Urothelium cell line (cell line): ENCODE data around the gene CASP8AP2.
A peak's percentile ranks its signal among the peaks of the same experiment; 100 is the strongest.
"Not testable (repeated sequence)": the region's sequence is repeated elsewhere in the genome, so short reads cannot be mapped to it uniquely, and the experiment has no call there.

Source experiments
- DNase-seq: peaks from one replicate; pipeline ENCODE4 v3.0.0; 2011; ENCODE audit warnings: low spot score, mixed read lengths
- FAIRE-seq: peaks from 2 replicates; lab custom pipeline; 2011; peaks lifted over from hg19 to GRCh38; lab: Jason Lieb, UNC

CASP8AP2 gene

DNA sequence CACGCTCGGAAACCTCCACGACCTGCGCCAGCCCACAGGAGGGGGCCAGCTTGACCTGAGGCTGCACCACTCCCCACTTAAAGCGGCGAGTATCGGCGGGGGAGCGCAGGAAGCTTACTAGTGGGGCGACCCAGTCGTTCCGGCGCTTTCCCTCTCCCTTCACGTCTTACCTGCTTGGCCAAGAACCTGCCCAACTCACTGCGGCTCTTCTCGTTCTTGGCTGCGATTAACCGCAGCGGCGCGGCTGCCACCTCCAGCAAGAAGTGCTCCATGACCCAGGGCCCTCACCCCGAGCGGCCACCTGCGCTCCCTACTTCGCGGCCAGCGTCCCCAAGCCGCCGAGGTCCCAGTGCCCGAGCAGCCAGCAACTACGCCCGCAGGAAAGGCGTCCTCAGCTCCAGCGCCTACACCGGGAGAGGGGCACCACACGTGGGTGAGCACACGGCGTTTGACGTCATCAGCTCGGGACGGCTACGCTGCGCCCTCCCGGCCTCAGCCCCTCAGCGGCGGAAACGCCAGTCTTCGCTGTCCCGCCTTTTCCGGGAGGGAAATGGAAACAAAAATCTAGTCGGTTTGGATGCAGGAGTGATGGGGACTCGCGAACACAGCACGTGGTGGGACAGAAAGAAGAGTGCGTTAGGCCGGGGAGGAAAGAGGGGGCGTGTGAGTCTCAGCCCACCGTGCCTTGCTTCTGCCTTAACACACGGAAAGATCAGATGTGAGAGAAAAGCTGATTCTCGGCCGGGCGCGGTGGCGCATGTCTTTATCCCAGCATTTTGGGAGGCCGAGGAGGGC is 10.1 kb upstream of the CASP8AP2 start, which contains the start of gene MDN1:
Gene MDN1 (minus strand): TSS at position 459 of the 795 bp plus-strand sequence. CDS start 187 bp downstream, at position 272.
- DNase-seq (peak; percentile 91), FAIRE-seq (peak; percentile 78)

GRCh38 chr6:89826029-89826528 is 3.6 kb upstream of the CASP8AP2 start:
- FAIRE-seq, result no peak
- DNase-seq, result no peak

DNA sequence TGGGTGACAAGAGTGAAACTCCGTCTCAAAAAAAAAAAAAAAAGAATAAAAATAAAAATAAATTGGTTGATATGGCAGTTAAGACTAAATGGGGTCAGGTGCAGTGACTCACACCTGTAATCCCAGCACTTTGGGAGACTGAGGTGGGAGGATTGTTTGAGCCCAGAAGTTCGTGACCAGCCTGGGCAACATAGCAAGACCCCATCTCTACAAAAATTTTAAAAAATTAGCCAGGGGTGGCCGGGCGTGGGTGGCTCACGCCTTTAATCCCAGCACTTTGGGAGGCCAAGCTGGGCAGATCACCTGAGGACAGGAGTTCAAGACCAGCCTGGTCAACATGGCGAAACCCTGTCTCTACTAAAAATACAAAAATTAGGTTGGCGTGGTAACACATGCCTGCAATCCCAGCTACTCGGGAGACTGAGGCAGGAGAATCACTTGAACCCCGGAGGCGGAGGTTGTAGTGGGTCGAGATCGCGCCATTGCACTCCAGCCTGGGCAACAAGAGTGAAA is 1.1 kb upstream of the CASP8AP2 start:
- FAIRE-seq, DNase-seq: not testable (repeated sequence)

DNA sequence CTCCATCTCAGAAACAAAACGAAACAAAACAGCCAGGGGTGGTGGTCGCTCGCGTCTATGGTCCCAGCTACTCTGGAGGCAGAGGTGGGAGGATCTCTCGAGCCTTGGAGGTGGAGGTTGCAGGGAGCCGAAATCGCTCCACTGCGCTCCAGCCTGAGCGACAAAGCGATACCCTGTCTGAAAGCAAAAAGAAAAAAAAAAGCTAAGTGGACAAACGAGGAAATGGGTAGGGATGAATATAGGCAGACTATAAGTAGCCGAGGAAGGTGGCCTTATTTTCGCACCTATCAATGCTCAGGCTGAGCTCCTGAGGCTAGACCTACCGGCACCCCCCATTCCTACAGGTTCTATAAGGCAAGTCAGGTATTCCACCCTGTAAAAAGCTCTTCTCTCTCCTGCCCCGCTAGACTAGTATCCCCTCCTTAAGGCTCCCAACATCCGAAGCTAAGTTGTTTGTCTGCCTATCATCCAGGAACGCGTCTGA is 650 bp upstream of the CASP8AP2 start:
- no peak for FAIRE-seq
- no peak for DNase-seq

GRCh38 chr6:89830170-89830809 is 610 bp downstream of the CASP8AP2 start:
- FAIRE-seq (no peak), DNase-seq (no peak)

DNA sequence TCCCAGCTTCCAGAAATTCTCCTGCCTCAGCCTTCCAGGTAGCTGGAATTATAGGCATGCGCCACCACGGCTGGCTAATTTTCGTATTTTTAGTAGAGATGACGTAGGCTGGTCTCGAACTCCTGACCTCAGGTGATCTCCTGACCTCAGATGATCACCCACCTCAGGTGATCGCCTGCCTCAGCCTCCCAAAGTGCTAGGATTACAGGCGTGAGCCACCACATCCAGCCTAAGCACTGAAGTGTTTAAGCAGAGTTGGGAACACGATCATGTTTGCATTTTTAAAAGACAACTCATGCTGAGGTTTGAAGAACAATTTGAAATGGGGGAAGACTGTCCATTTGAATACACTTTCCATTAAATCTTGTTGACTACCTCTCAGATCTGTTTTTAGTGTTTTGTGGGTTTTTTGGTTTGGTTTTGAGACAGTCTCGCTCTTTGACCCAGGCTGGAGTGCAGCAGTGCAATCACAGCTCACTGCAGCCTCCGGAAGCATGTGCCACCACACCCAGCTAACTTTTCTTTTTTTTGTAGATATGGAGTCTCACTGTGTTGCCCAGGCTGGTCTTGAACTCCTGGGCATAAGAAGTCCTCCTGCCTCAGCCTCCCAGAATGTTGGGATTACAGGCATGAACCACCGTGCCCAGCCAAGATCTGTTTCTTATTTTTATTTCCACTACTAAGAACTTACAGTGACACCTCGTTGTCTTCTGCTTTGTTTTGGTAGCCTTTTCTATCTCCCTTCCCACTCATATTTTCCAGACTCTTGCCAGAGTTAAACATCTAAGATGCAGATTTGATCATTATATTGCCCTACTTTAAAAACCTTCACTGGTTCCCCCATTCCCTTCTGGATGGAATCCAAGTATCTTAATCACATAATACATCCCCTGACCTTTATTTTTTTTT is 5.5 kb downstream of the CASP8AP2 start:
- no peak for DNase-seq
- FAIRE-seq, result no peak

DNA sequence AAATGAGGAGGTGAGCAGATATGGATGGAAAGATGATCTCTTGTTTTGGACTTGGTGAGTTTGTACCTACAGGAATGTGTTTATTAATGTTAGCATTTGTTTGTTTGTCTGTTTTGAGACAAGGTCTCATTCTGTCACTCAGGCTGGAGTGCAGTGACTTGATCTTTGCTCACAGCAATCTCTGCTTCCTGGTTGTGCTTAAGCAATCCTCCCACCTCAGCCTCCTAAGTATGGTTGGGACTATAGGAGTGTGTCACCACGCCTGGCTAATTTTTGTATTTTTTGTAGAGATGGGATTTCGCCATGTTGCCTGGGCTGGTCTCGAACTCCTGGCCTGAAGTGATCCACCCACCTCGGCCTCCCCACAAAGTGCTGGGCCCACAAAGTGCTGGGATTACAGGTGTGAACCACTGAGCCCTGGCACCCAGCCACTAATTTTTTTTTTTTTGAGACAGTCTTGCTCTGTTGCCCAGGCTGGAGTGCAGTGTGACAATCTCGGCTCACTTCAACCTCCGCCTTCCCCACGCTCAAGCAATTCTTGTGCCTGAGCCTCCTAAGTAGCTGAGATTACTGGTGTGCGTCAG is 7.1 kb downstream of the CASP8AP2 start:
- no peak for FAIRE-seq
- no peak for DNase-seq

DNA sequence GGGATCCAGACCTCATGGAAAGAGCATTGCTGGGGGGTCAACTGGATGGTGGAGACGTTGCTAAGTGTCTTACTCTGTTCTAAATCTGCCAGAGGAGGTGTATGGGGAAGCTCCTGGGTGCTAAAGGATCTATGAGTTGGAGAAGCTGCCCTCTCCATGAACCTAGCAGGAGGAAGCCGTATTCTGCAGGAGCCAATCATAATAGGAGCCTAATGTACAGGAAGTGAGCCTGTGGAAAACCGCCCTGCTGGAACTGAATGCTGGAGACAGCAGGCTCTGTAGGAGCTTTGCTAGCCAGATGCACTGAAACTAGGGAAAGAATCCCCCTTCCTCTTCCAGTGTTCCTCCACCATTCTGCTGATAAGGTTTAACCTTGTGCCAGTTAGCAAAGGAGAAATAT is 10.9 kb downstream of the CASP8AP2 start:
- DNase-seq, result no peak
- FAIRE-seq, result no peak

- DNase-seq, result no peak
- FAIRE-seq, result no peak
Observed at GRCh38 chr6:89842228-89842627, 12.5 kb downstream of the CASP8AP2 start.

- FAIRE-seq (no peak), DNase-seq (no peak)
Observed at GRCh38 chr6:89843070-89843469, 13.4 kb downstream of the CASP8AP2 start.

GRCh38 chr6:89847513-89847912 is 17.8 kb downstream of the CASP8AP2 start:
- not testable (repeated sequence) for FAIRE-seq, DNase-seq

DNA sequence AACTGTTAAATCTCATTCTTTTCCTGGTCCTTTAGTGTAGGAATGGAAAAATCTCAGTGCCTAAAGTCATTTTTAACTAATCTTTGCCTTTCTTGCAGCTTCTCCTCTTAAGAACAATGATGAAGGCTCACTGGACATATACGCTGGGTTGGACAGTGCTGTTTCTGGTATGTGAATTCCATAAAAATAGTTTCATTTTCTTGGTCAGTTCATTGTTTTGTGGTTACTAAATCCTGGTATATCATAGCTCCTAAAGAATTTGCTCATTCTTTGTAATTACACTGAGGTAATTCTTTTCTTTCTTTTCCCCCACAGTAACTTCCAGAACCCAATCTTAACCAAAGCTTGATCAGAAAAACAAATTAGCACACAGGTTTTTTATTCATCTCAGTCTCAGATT is 23.4 kb downstream of the CASP8AP2 start:
- DNase-seq, result no peak
- no peak for FAIRE-seq

DNA sequence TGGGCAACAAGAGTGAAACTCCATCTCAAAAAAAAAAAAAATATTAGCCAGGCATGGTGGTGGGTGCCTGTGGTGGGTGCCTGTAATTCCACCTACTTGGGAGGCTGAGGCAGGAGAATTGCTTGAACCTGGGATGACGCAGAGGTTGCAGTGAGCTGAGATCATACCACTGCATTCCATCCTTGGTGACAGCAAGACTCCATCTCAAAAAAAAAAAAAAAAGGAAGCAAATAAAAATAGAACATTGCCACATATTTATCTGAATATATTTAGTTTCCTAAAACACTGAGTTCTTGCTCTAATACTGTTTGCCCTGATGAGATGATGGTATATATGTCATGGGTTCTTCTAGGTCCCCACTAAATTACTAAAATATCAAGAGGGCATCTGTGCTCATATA is 28.4 kb downstream of the CASP8AP2 start:
- no peak for FAIRE-seq
- DNase-seq, result no peak

DNA sequence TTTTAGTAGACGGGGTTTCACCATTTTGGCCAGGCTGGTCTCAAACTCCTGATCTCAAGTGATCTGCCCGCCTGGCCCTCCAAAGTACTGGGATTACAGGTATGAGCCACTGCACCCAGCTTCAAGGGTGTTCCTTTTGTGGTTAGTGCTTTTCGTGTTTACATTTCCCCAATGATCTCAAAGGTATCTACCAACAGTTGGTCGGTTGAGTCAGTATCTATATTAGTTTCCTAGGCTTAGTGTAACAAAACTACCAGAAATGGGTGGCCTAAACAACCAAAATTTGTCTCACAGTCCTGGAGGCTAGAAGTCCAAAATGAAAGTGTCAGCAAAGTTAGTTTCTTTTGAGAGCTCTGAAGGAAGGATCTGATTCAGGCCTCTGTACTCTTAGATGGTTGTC is 30.1 kb downstream of the CASP8AP2 start:
- FAIRE-seq (no peak), DNase-seq (no peak)

- no peak for FAIRE-seq
- no peak for DNase-seq
Observed at GRCh38 chr6:89862273-89862672, 32.6 kb downstream of the CASP8AP2 start.

DNA sequence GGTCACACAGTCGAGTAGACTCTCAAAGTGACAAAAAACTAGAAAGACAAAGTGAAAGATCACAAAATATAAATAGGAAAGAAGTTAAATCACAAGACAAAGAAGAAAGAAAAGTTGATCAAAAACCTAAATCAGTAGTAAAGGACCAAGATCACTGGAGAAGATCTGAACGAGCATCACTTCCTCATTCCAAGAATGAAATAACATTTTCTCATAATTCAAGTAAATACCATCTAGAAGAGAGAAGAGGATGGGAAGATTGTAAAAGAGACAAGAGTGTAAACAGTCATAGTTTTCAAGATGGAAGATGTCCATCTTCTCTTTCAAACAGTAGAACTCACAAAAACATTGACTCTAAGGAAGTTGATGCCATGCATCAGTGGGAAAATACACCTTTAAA is 33.0 kb downstream of the CASP8AP2 start:
- FAIRE-seq (no peak), DNase-seq (no peak)

DNA sequence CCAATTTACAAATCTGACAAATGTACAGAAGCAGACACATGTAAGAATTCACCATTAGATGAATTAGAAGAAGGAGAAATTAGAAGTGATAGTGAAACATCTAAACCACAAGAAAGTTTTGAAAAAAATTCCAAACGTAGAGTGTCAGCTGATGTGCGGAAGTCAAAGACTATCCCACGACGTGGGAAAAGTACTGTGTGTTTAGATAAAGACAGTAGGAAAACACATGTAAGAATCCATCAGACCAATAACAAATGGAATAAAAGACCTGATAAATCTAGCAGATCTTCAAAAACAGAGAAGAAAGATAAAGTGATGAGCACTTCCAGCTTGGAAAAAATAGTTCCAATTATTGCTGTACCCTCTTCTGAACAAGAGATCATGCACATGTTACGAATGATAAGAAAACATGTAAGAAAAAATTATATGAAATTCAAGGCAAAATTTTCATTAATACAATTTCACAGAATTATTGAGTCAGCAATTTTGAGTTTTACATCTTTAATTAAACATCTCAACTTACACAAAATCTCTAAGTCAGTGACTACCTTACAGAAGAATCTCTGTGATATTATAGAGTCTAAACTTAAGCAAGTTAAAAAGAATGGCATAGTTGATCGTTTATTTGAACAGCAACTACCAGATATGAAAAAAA is 36.5 kb downstream of the CASP8AP2 start:
- no peak for FAIRE-seq

GRCh38 chr6:89873721-89874120 is 44.0 kb downstream of the CASP8AP2 start:
- DNase-seq (no peak), FAIRE-seq (no peak)

More for the DNA sequence above, 36.5 kb downstream of the CASP8AP2 start:
- DNase-seq, result no peak

GRCh38 chr6:89874438-89874837 is 44.8 kb downstream of the CASP8AP2 start:
- DNase-seq (no peak), FAIRE-seq (no peak)
